Liver (tissue), 3 donors: Measurements from ENCODE around the gene LRP5.

Source experiments
- CTCF ChIP-seq: fragments of 150-350 bp; IDR thresholded peaks from 2 replicates; pipeline ENCODE4 v1.5.1; 2017; ENCODE audit warnings: improper control_type of control experiment, low read depth, low read length; ENCODE audit not compliant: missing input control
- FOXA1 ChIP-seq: IDR thresholded peaks from 2 replicates; pipeline ENCODE4 v1.6.1; 2016; ENCODE audit warnings: antibody characterized with exemption
- GABPA ChIP-seq, 2 donors: IDR thresholded peaks in 1 of 2; conservative IDR thresholded peaks in 1 of 2; 2 replicates each; pipeline ENCODE4 v1.6.1; 2016; ENCODE audit warnings: antibody characterized with exemption in 2 of 2, mild to moderate bottlenecking in 1 of 2, moderate library complexity in 1 of 2
- RAD21 ChIP-seq, 2 donors: IDR thresholded peaks; 2 replicates each; pipeline ENCODE4 v1.6.1; 2016; ENCODE audit warnings: antibody characterized with exemption in 2 of 2, mild to moderate bottlenecking in 2 of 2
- TAF1 ChIP-seq: conservative IDR thresholded peaks from 2 replicates; pipeline ENCODE4 v1.6.1; 2016; ENCODE audit warnings: antibody characterized with exemption, mild to moderate bottlenecking
- TF ChIP-seq, protein P1 (sequence below): IDR thresholded peaks from 2 replicates; pipeline ENCODE4 v1.6.1; 2016; ENCODE audit warnings: antibody characterized with exemption, mild to moderate bottlenecking
- donor health status: healthy.
- donor health status: healthy.

- peak; percentile 21 for TF ChIP-seq CTCF
- TF ChIP-seq TAF1: peak; percentile 43
- TF ChIP-seq FOXA1: no peak
- peak; percentile 47 to 72 for TF ChIP-seq GABPA (IDR thresholded peaks at IDR 0.05 in 1 of 2, conservative IDR thresholded peaks at IDR 0.05 in 1 of 2)
- TF ChIP-seq, protein P1, sequence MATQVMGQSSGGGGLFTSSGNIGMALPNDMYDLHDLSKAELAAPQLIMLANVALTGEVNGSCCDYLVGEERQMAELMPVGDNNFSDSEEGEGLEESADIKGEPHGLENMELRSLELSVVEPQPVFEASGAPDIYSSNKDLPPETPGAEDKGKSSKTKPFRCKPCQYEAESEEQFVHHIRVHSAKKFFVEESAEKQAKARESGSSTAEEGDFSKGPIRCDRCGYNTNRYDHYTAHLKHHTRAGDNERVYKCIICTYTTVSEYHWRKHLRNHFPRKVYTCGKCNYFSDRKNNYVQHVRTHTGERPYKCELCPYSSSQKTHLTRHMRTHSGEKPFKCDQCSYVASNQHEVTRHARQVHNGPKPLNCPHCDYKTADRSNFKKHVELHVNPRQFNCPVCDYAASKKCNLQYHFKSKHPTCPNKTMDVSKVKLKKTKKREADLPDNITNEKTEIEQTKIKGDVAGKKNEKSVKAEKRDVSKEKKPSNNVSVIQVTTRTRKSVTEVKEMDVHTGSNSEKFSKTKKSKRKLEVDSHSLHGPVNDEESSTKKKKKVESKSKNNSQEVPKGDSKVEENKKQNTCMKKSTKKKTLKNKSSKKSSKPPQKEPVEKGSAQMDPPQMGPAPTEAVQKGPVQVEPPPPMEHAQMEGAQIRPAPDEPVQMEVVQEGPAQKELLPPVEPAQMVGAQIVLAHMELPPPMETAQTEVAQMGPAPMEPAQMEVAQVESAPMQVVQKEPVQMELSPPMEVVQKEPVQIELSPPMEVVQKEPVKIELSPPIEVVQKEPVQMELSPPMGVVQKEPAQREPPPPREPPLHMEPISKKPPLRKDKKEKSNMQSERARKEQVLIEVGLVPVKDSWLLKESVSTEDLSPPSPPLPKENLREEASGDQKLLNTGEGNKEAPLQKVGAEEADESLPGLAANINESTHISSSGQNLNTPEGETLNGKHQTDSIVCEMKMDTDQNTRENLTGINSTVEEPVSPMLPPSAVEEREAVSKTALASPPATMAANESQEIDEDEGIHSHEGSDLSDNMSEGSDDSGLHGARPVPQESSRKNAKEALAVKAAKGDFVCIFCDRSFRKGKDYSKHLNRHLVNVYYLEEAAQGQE: no peak
- TF ChIP-seq RAD21 (IDR thresholded peaks at IDR 0.05): no peak
Observed at GRCh38 chr11:68459886-68460740, 147.7 kb downstream of the LRP5 start.
